ENCODE results near the gene GOLGA6L2.

Gene GOLGA6L2

GRCh38 chr15:23447107-23447500 is at the start of gene GOLGA6L2:
Gene GOLGA6L2 (minus strand): TSS chr15:23447243. CDS start chr15:23447181, 62 bp downstream.
- no peak for TF ChIP-seq CTCF (IDR thresholded peaks at IDR 0.05)
- H3K9me3 ChIP-seq: no peaks in the 10 kb centered on the region
- no peaks in the 10 kb centered on the region for H3K4me1 ChIP-seq (ENCODE audit: control insufficient read depth in 1 of 2, insufficient read depth in 1 of 2, low read depth in 1 of 2, low read length in 1 of 2)
- H3K4me3 ChIP-seq (ENCODE audit: low read depth in 1 of 2, low read length in 1 of 2): no peak within 1 kb of the TSS
- no peak within 1 kb of the TSS for H3K27ac ChIP-seq
- H3K27me3 ChIP-seq: no peaks in the 10 kb centered on the region
- no peaks in the 10 kb centered on the region for H3K36me3 ChIP-seq

GRCh38 chr15:23484870-23485269 is 37.8 kb upstream of the GOLGA6L2 start:
- no peak overlapping the region for H3K4me3 ChIP-seq (ENCODE audit: low read depth in 1 of 2, low read length in 1 of 2)
- no peak for TF ChIP-seq CTCF (IDR thresholded peaks at IDR 0.05)
- H3K27ac ChIP-seq: no peak overlapping the region
- no peaks in the 10 kb centered on the region for H3K36me3 ChIP-seq
- H3K9me3 ChIP-seq: no peaks in the 10 kb centered on the region
- no peaks in the 10 kb centered on the region for H3K4me1 ChIP-seq (ENCODE audit: control insufficient read depth in 1 of 2, insufficient read depth in 1 of 2, low read depth in 1 of 2, low read length in 1 of 2)
- no peaks in the 10 kb centered on the region for H3K27me3 ChIP-seq

GRCh38 chr15:23483821-23484299 is 36.8 kb upstream of the GOLGA6L2 start:
- Histone ChIP-seq H3K4me1 (ENCODE audit: control insufficient read depth in 1 of 2, insufficient read depth in 1 of 2, low read depth in 1 of 2, low read length in 1 of 2) (no peaks in the 10 kb centered on the region), H3K4me3 (ENCODE audit: low read depth in 1 of 2, low read length in 1 of 2) (no peak overlapping the region), H3K27ac (no peak overlapping the region), H3K27me3 (no peaks in the 10 kb centered on the region), H3K36me3 (no peaks in the 10 kb centered on the region), H3K9me3 (no peaks in the 10 kb centered on the region)
- no peak for TF ChIP-seq CTCF (IDR thresholded peaks at IDR 0.05)

GRCh38 chr15:23482764-23483489 is 35.9 kb upstream of the GOLGA6L2 start:
- Histone ChIP-seq H3K4me3 (ENCODE audit: low read depth in 1 of 2, low read length in 1 of 2) (no peak overlapping the region), H3K27me3 (no peaks in the 10 kb centered on the region), H3K36me3 (no peaks in the 10 kb centered on the region), H3K4me1 (ENCODE audit: control insufficient read depth in 1 of 2, insufficient read depth in 1 of 2, low read depth in 1 of 2, low read length in 1 of 2) (no peaks in the 10 kb centered on the region), H3K27ac (no peak overlapping the region), H3K9me3 (no peaks in the 10 kb centered on the region)
- TF ChIP-seq CTCF (IDR thresholded peaks at IDR 0.05): no peak

- no peaks in the 10 kb centered on the region for H3K27me3 ChIP-seq
- no peak for TF ChIP-seq CTCF (IDR thresholded peaks at IDR 0.05)
- H3K4me3 ChIP-seq (ENCODE audit: low read depth in 1 of 2, low read length in 1 of 2): no peak overlapping the region
- no peaks in the 10 kb centered on the region for H3K36me3 ChIP-seq
- H3K4me1 ChIP-seq (ENCODE audit: control insufficient read depth in 1 of 2, insufficient read depth in 1 of 2, low read depth in 1 of 2, low read length in 1 of 2): no peaks in the 10 kb centered on the region
- H3K27ac ChIP-seq: no peak overlapping the region
- H3K9me3 ChIP-seq: no peaks in the 10 kb centered on the region
Measured at GRCh38 chr15:23482228-23482627, 35.2 kb upstream of the GOLGA6L2 start.

Data from neutrophil (primary cell).